SK-N-MC (cell line): Measurements from ENCODE around the gene ZNF273.
A peak's percentile ranks its signal among the peaks of the same experiment; 100 is the strongest.
"Not testable (repeated sequence)": the region's sequence is repeated elsewhere in the genome, so short reads cannot be mapped to it uniquely, and the experiment has no call there.

Experiments
- DNase-seq: peaks from one replicate; pipeline ENCODE4 v3.0.0-alpha.2; 2011; ENCODE audit warnings: low read depth, low spot score
- H3K27ac ChIP-seq: fragments of 200-600 bp; sonication (generic); 2 replicates; pipeline ENCODE4 v1.5.1; 2016; ENCODE audit warnings: mixed run types
- H3K36me3 ChIP-seq: fragments of 200-600 bp; sonication (generic); 2 replicates; pipeline ENCODE4 v1.6.1; 2017; ENCODE audit warnings: antibody characterized with exemption, low read length, mixed read lengths; ENCODE audit not compliant: insufficient read depth
- H3K4me3 ChIP-seq: fragments of 200-600 bp; sonication (generic); 2 replicates; pipeline ENCODE4 v1.5.1; 2016
- H3K9ac ChIP-seq: fragments of 200-600 bp; sonication (generic); 2 replicates; pipeline ENCODE4 v1.8.0; 2017; ENCODE audit warnings: mixed run types, mixed read lengths; ENCODE audit not compliant: insufficient read length
- H3K9me3 ChIP-seq: fragments of 200-600 bp; sonication (generic); 2 replicates; pipeline ENCODE4 v1.6.1; 2017; ENCODE audit warnings: low read depth, mild to moderate bottlenecking, antibody characterized with exemption, low read length, moderate library complexity, mixed read lengths
- EZH2 ChIP-seq: fragments of 200-600 bp; sonication (generic); IDR thresholded peaks from one replicate; pipeline ENCODE4 v1.6.1; 2017; ENCODE audit warnings: antibody characterized with exemption
- FOXP2 ChIP-seq: optimal IDR thresholded peaks from 2 replicates; pipeline ENCODE3; 2011; ENCODE audit warnings: mild to moderate bottlenecking, moderate library complexity; ENCODE audit not compliant: insufficient read depth; ENCODE audit errors: extremely low read length, control extremely low read depth
- POLR2AphosphoS5 ChIP-seq: IDR thresholded peaks from 2 replicates; pipeline ENCODE4 v1.6.1; 2012; ENCODE audit warnings: mild to moderate bottlenecking, low read depth, low read length, borderline replicate concordance

The ZNF273 gene

DNA sequence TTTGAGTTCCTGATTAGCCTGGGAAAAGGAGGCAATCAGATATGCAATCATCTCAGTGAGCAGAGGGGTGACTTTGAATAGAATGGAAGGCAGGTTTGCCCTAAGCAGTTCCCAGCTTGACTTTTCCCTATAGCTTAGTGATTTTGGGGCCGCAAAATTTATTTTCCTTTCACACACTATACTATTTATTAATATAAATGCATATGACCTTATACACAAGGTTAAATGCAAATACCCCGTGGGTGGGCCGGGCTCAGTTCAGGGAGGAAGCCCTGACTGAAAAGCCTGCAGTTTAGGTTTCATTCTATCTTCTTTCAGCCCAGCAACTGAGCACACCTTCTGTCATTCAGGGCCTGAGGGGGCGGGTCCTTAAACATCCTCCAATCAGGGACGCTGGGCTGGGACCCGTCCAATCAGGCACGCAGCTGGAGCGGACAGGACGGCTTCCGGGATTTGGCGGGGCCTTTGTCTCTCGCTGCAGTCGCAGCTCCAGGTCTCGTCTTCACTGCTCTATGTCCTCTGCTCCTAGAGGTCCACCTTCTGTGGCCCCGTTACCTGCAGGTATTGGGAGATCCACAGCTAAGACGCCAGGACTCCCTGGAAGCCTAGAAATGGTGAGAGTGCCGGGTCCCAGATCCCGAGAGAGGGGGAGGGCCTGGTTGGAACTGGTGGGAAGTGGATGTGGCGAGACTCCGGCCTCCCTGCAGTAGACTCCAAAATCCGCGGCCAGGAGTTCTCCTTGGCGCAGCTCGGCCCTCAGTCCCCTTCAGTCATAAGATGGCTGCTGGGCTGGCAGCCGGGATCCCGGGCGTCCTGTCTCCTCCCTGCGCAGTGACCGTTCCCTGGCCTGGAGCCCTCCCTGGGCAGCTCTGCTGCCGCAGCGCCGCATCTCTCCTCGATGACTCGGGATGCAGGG lies at the start of gene ZNF273:
ZNF273 (plus strand) TSS at position 468 of the 916 bp plus-strand sequence; CDS start at position 513, 45 bp downstream.
- DNase-seq = peak; percentile 48
- H3K36me3 ChIP-seq = peaks cover 20% of the 10 kb centered on the region
- H3K9ac ChIP-seq = peak within 1 kb of the TSS; percentile 91
- peak within 1 kb of the TSS; percentile 97 for H3K4me3 ChIP-seq
- no peaks in the 10 kb centered on the region for H3K9me3 ChIP-seq
- TF ChIP-seq POLR2AphosphoS5 (peak; percentile 81; the same call in 1 of the 2 replicates), EZH2 (no peak)
- H3K27ac ChIP-seq = 0 out of 2 replicates have a peak within 1 kb of the TSS, but pooled peaks have one; percentile 36

DNA sequence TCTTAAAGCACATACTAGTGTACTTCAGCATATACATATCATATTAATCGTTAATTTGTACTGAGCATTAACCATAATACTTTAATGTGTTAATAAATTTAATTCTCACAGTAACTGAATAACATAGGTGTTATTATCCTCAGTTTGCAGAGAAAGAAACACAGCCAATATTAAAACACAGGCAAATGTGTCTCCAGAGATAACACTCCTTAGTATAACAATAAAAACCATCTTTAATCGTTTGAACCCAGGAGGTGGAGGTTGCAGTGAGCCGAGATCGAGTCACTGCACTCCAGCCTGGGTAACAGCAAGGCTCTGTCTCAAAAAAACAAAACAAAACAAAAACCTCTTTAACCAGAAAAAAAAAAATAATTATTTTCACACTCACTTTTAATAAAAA lies 49.4 kb upstream of the ZNF273 start:
- no peak for DNase-seq
- no peak for TF ChIP-seq POLR2AphosphoS5
- TF ChIP-seq EZH2 = no peak
- TF ChIP-seq FOXP2 = no peak
- Histone ChIP-seq H3K9me3 (no peaks in the 10 kb centered on the region), H3K27ac (no peak overlapping the region), H3K9ac (no peak overlapping the region), H3K36me3 (no peaks in the 10 kb centered on the region), H3K4me3 (no peak overlapping the region)

DNA sequence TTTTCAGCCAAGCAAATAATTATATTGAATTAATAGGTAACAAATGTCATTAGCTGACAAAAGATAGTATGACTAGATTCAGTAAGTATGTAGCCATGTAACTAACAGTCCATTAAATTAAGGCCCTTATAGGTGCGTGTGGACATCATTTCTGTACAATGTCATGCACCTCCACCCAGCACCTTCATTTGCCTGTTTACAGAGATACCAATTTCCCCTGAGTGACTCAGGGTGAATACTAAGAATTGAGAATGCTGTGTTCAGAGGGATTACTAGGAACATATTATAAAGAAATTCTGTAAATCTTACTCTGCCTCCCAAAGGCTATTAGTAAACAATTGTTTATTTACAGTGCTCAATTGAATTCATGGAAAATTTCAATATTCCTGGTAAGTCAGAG lies 48.1 kb upstream of the ZNF273 start:
- Histone ChIP-seq H3K36me3 (no peaks in the 10 kb centered on the region), H3K9ac (no peak overlapping the region), H3K27ac (no peak overlapping the region), H3K4me3 (no peak overlapping the region), H3K9me3 (no peaks in the 10 kb centered on the region)
- TF ChIP-seq POLR2AphosphoS5 (no peak), FOXP2 (no peak), EZH2 (no peak)
- no peak for DNase-seq

DNA sequence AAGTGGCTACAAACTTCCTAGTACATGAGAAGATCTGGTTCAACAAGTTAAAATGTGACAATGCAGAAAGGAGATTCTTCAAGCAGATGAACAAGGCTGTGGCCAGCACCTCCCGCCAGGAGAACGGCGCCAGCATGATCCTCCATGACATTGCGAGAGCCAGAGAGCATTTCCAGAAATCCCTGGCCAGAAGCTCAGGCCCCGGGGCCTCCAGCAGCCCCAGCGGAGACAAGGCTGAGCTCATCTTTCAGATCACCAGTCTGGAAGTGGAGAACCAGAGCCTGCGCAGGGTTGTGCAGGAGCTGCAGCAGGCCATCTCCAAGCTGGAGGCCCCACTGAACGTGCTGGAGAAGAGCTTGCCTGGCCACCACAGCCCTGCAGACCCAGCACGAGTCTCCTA lies 40.1 kb upstream of the ZNF273 start:
- TF ChIP-seq EZH2 = no peak
- no peak for TF ChIP-seq FOXP2
- no peaks in the 10 kb centered on the region for H3K9me3 ChIP-seq
- no peaks in the 10 kb centered on the region for H3K36me3 ChIP-seq
- DNase-seq = no peak
- H3K27ac ChIP-seq = no peak overlapping the region
- no peak overlapping the region for H3K9ac ChIP-seq
- no peak overlapping the region for H3K4me3 ChIP-seq

DNA sequence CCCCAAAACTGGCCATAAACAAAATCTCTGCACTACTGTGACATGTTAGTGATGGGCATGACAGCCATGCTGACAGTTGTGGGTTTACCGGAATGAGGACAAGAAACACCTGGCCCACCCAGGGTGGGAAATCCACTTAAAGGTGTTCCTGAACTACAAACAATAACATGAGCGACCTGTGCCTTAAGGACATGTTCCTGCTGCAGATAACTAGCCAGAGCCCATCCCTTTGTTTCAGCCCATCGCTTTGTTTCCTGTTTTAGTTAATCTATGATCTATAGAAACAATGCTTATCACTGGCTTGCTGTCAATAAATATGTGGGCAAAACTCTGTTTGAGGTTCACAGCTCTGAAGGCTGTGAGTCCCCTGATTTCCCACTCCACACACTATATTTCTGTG lies 39.5 kb upstream of the ZNF273 start:
- not testable (repeated sequence) for H3K4me3 ChIP-seq, H3K27ac ChIP-seq, H3K9ac ChIP-seq, DNase-seq, H3K9me3 ChIP-seq, H3K36me3 ChIP-seq

DNA sequence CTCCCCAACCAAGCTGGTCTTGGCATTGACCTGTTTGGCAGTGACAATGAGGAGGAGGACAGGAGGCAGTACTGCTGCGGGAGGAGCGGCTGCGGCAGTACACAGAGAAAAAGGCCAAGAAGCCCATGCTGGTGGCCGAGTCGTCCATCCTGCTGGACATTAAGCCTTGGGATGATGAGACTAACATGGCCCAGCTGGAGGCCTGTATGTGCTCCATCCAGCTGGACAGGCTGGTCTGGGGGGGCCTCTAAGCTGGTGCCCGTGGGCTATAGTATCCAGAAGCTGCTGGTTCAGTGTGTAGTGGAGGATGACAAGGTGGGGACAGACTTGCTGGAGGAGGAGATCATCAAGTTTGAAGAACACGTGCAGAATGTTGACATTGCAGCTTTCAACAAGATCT lies 39.1 kb upstream of the ZNF273 start:
- H3K9me3 ChIP-seq = no peaks in the 10 kb centered on the region
- no peak overlapping the region for H3K4me3 ChIP-seq
- no peak for TF ChIP-seq FOXP2
- TF ChIP-seq POLR2AphosphoS5 = no peak
- TF ChIP-seq EZH2 = no peak
- H3K27ac ChIP-seq = no peak overlapping the region
- no peaks in the 10 kb centered on the region for H3K36me3 ChIP-seq
- no peak overlapping the region for H3K9ac ChIP-seq
- no peak for DNase-seq

DNA sequence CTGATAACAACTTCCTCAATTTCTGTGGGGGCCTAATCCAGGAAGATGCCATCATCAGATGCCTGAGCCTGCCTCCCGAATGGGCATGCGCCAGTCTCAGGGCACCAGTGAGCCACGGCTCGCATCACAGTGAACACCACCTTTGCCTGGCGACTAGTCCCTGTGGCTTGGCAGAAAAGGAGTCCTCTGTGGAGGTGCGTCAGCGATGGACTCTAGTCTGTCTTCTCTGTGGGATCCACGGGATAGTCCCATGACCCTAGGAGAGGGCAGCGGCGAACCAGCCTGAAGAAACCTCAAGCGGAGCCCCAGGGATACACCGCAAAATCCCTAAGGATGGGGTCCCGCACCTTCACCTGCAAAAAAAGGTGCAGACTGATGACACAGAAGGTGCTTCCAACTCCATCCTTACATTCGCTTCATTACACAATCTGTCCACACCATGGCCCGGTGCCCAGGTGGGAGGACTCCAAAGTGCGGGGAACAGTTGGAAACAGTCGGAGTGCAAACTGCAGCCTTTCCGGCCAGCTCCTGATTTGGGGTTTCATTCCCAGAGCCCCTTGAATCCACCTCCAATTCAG lies 35.1 kb upstream of the ZNF273 start:
- H3K27ac ChIP-seq = no peak overlapping the region
- no peaks in the 10 kb centered on the region for H3K36me3 ChIP-seq
- TF ChIP-seq FOXP2 = no peak
- TF ChIP-seq EZH2 = no peak
- TF ChIP-seq POLR2AphosphoS5 = no peak
- H3K9me3 ChIP-seq = no peaks in the 10 kb centered on the region
- no peak overlapping the region for H3K4me3 ChIP-seq
- DNase-seq = no peak
- no peak overlapping the region for H3K9ac ChIP-seq

DNA sequence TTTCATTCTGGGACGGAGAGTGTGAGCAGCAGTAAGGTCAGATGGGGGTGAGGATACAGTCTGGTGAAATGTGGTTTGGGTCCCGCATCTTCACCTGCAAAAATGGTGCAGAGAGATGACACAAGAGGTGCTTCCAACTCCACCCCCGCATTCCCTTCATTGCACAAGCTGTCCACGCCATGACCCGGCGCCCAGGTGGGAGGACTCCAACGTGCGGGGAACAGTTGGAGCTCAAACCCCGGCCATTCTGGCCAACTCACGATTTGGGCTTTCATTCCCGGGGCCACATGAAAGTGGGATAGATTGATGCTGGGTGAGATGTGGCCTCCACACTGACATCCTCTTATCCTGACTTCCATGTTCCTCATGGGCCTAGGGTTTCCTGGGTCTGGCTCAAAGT lies 34.6 kb upstream of the ZNF273 start:
- H3K9me3 ChIP-seq = no peaks in the 10 kb centered on the region
- no peak overlapping the region for H3K27ac ChIP-seq
- no peaks in the 10 kb centered on the region for H3K36me3 ChIP-seq
- no peak overlapping the region for H3K4me3 ChIP-seq
- no peak for TF ChIP-seq FOXP2
- no peak for TF ChIP-seq EZH2
- TF ChIP-seq POLR2AphosphoS5 = no peak
- H3K9ac ChIP-seq = no peak overlapping the region
- no peak for DNase-seq
